SK-N-SH (cell line): Measurements from ENCODE around the gene TMEM225B. TPM values are rescaled to one million over a fixed set of nuclear protein-coding genes. Genes with fewer than 3 reads are reported as not detected.

ENCODE experiments used
- CTCF ChIA-PET: fragments of 300-600, 350-600 bp; formaldehyde crosslinking; extraction: SDS; loops from one replicate; lab custom pipeline; 2021; lab: Yijun Ruan, JAX
- POLR2A ChIA-PET: fragments of 350-600 bp; sonication (Branson Sonifier 250); formaldehyde crosslinking; extraction: SDS; loops from one replicate; lab custom pipeline; 2020; ENCODE audit warnings: antibody characterized with exemption, inconsistent platforms; lab: Yijun Ruan, JAX
- DNase-seq: peaks from one replicate; pipeline ENCODE4 v3.0.0; 2012
- H2AFZ ChIP-seq: fragments of 200-600 bp; sonication (generic); 2 replicates; pipeline ENCODE4 v1.8.1; 2016; ENCODE audit warnings: antibody characterized with exemption, mild to moderate bottlenecking, low read depth
- H3F3A ChIP-seq: fragments of 200-600 bp; sonication (generic); replicated peaks from 2 replicates; pipeline ENCODE3; 2016; ENCODE audit warnings: antibody characterized with exemption, mild to moderate bottlenecking; ENCODE audit not compliant: insufficient read depth
- H3K27ac ChIP-seq, 2 experiments: fragments of 200-500 bp in 1 of 2; fragments of 200-600 bp in 1 of 2; sonication (Bioruptor generic) in 1 of 2; sonication (generic), shearing (Covaris generic) in 1 of 2; 2 replicates each; pipeline versions ENCODE4 v1.5.1 to v1.6.1; 2014 to 2016; ENCODE audit warnings: low read depth in 2 of 2, inconsistent platforms in 1 of 2, low read length in 1 of 2, mild to moderate bottlenecking in 1 of 2, mixed read lengths in 1 of 2
- H3K27me3 ChIP-seq: fragments of 200-600 bp; sonication (generic), shearing (Covaris generic); 2 replicates; pipeline ENCODE4 v1.6.1; 2016; ENCODE audit warnings: mixed run types; ENCODE audit not compliant: insufficient read depth
- H3K36me3 ChIP-seq, 2 experiments: fragments of 200-500 bp in 1 of 2; fragments of 200-600 bp in 1 of 2; sonication (Bioruptor generic) in 1 of 2; sonication (generic) in 1 of 2; replicated peaks in 1 of 2; 2 replicates each; pipeline versions ENCODE3 to v1.5.1; 2014 to 2016; ENCODE audit warnings: low read length in 1 of 2, mild to moderate bottlenecking in 1 of 2; ENCODE audit not compliant: insufficient read depth in 2 of 2, control insufficient read depth in 1 of 2
- H3K4me1 ChIP-seq, 2 experiments: fragments of 200-500 bp in 1 of 2; fragments of 200-600 bp in 1 of 2; sonication (Bioruptor generic) in 1 of 2; sonication (generic), shearing (Covaris generic) in 1 of 2; 2 replicates each; pipeline versions ENCODE4 v1.5.1 to v1.6.1; 2014 to 2016; ENCODE audit warnings: low read depth in 1 of 2, low read length in 1 of 2, mixed run types in 1 of 2; ENCODE audit not compliant: insufficient read depth in 2 of 2, control insufficient read depth in 1 of 2
- H3K4me2 ChIP-seq: fragments of 200-600 bp; sonication (generic), shearing (Covaris generic); 2 replicates; pipeline ENCODE4 v1.6.1; 2017; ENCODE audit warnings: mixed run types
- H3K4me3 ChIP-seq, 2 experiments: fragments of 200-500 bp in 1 of 2; fragments of 200-600 bp in 1 of 2; sonication (Bioruptor generic) in 1 of 2; sonication (generic), shearing (Covaris generic) in 1 of 2; 2 replicates each; pipeline versions ENCODE4 v1.5.1 to v1.8.1; 2014 to 2016; ENCODE audit warnings: low read depth in 2 of 2, inconsistent platforms in 1 of 2, low read length in 1 of 2, mild to moderate bottlenecking in 1 of 2, mixed read lengths in 1 of 2, moderate library complexity in 1 of 2
- H3K79me2 ChIP-seq: fragments of 200-600 bp; sonication (generic); 2 replicates; pipeline ENCODE4 v1.8.1; 2017; ENCODE audit warnings: mild to moderate bottlenecking; ENCODE audit not compliant: insufficient read depth
- H3K9ac ChIP-seq: fragments of 200-600 bp; sonication (generic); 2 replicates; pipeline ENCODE4 v1.6.1; 2017; ENCODE audit warnings: mixed run types
- H3K9me2 ChIP-seq: fragments of 200-600 bp; sonication (generic); 2 replicates; pipeline ENCODE4 v1.6.1; 2017; ENCODE audit warnings: mixed run types
- H3K9me3 ChIP-seq: fragments of 200-600 bp; sonication (generic); 2 replicates; pipeline ENCODE4 v1.6.1; 2017; ENCODE audit warnings: mixed run types, mild to moderate bottlenecking, moderate library complexity
- H4K20me1 ChIP-seq: fragments of 200-600 bp; sonication (generic); 2 replicates; pipeline ENCODE4 v1.6.1; 2017; ENCODE audit warnings: mild to moderate bottlenecking, mixed run types; ENCODE audit not compliant: insufficient read depth
- FOSL2 ChIP-seq: IDR thresholded peaks from 2 replicates; pipeline ENCODE4 v1.4.0; 2012; ENCODE audit warnings: low read depth, mild to moderate bottlenecking, moderate library complexity, borderline replicate concordance
- FOXM1 ChIP-seq: IDR thresholded peaks from 2 replicates; pipeline ENCODE4 v1.4.0; 2012; ENCODE audit warnings: low read depth, mild to moderate bottlenecking
- JUND ChIP-seq: IDR thresholded peaks from 2 replicates; pipeline ENCODE4 v1.4.0; 2012
- NRF1 ChIP-seq: IDR thresholded peaks from 2 replicates; pipeline ENCODE4 v1.6.1; 2012; ENCODE audit warnings: low read depth, mild to moderate bottlenecking, low read length
- POLR2AphosphoS5 ChIP-seq: IDR thresholded peaks from 2 replicates; pipeline ENCODE4 v1.6.1; 2012; ENCODE audit warnings: low read depth, low read length
- RAD21 ChIP-seq: IDR thresholded peaks from 2 replicates; pipeline ENCODE4 v1.6.1; 2012; ENCODE audit warnings: mild to moderate bottlenecking, low read length
- SIN3A ChIP-seq: IDR thresholded peaks from 2 replicates; pipeline ENCODE4 v1.6.1; 2012; ENCODE audit warnings: low read depth, mild to moderate bottlenecking, low read length, moderate library complexity, borderline replicate concordance
- SMC3 ChIP-seq: IDR thresholded peaks from 2 replicates; pipeline ENCODE4 v1.6.1; 2012; ENCODE audit warnings: low read depth, low read length, improper control_type of control experiment
- TCF12 ChIP-seq: IDR thresholded peaks from 2 replicates; pipeline ENCODE4 v1.4.0; 2012
- WGBS: methylation state at CpG from one replicate; pipeline ENCODE4 v1.1.6; 2017; ENCODE audit warnings: low lambda C conversion rate; 5-methylcytosine and 5-hydroxymethylcytosine counted together
- polyA plus RNA-seq, 3 experiments: library from polyadenylated mRNA; depleted of rRNA; stranded (reverse); fragments of >200 nt; gene quantifications; 2 replicates each; pipeline ENCODE4 v1.2.3, GENCODE V29; 2012
- TF ChIP-seq, protein P1 (sequence below): IDR thresholded peaks from 2 replicates; pipeline ENCODE4 v1.6.1; 2012; ENCODE audit warnings: mild to moderate bottlenecking, low read depth, low read length, moderate library complexity
- TF ChIP-seq, protein P2 (sequence below): IDR thresholded peaks from 2 replicates; pipeline ENCODE4 v1.4.0; 2012; ENCODE audit warnings: low read depth, borderline replicate concordance
- TF ChIP-seq, protein P3 (sequence below): IDR thresholded peaks from 2 replicates; pipeline ENCODE4 v1.4.0; 2012; ENCODE audit warnings: low read depth

The TMEM225B gene
- polyA plus RNA-seq, 1 of the 3 experiments (the other 2 are of a cell fraction) = 1.5 TPM

DNA sequence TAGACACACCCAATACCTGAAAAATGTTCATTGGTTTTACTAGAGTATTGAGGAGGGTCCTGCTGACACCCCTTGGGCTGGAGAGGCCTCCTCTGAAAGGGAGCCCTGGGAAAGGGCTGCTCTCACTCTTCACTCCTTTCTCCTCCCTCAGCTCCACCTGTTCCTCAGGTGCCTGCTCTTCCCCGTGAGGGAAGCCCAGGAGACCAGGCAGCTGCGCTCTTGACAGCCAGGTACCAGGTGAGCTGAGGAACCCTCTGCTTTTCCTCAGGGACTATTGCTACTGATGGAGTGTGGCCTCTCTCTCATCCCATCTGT lies 36.4 kb upstream of the TMEM225B start:
- peaks cover 82% of the 10 kb centered on the region for H3K79me2 ChIP-seq
- TF ChIP-seq, protein P1, sequence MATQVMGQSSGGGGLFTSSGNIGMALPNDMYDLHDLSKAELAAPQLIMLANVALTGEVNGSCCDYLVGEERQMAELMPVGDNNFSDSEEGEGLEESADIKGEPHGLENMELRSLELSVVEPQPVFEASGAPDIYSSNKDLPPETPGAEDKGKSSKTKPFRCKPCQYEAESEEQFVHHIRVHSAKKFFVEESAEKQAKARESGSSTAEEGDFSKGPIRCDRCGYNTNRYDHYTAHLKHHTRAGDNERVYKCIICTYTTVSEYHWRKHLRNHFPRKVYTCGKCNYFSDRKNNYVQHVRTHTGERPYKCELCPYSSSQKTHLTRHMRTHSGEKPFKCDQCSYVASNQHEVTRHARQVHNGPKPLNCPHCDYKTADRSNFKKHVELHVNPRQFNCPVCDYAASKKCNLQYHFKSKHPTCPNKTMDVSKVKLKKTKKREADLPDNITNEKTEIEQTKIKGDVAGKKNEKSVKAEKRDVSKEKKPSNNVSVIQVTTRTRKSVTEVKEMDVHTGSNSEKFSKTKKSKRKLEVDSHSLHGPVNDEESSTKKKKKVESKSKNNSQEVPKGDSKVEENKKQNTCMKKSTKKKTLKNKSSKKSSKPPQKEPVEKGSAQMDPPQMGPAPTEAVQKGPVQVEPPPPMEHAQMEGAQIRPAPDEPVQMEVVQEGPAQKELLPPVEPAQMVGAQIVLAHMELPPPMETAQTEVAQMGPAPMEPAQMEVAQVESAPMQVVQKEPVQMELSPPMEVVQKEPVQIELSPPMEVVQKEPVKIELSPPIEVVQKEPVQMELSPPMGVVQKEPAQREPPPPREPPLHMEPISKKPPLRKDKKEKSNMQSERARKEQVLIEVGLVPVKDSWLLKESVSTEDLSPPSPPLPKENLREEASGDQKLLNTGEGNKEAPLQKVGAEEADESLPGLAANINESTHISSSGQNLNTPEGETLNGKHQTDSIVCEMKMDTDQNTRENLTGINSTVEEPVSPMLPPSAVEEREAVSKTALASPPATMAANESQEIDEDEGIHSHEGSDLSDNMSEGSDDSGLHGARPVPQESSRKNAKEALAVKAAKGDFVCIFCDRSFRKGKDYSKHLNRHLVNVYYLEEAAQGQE = no peak
- TF ChIP-seq, protein P2, sequence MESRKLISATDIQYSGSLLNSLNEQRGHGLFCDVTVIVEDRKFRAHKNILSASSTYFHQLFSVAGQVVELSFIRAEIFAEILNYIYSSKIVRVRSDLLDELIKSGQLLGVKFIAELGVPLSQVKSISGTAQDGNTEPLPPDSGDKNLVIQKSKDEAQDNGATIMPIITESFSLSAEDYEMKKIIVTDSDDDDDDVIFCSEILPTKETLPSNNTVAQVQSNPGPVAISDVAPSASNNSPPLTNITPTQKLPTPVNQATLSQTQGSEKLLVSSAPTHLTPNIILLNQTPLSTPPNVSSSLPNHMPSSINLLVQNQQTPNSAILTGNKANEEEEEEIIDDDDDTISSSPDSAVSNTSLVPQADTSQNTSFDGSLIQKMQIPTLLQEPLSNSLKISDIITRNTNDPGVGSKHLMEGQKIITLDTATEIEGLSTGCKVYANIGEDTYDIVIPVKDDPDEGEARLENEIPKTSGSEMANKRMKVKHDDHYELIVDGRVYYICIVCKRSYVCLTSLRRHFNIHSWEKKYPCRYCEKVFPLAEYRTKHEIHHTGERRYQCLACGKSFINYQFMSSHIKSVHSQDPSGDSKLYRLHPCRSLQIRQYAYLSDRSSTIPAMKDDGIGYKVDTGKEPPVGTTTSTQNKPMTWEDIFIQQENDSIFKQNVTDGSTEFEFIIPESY = no peak
- no peak for TF ChIP-seq SMC3
- no peak for TF ChIP-seq POLR2AphosphoS5
- no peak for TF ChIP-seq JUND
- TF ChIP-seq FOSL2 = no peak
- no peak for TF ChIP-seq NRF1
- TF ChIP-seq FOXM1 = no peak
- TF ChIP-seq RAD21 = no peak
- TF ChIP-seq SIN3A = no peak
- no peak for TF ChIP-seq TCF12
- TF ChIP-seq, protein P3, sequence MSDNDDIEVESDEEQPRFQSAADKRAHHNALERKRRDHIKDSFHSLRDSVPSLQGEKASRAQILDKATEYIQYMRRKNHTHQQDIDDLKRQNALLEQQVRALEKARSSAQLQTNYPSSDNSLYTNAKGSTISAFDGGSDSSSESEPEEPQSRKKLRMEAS = no peak
- TF ChIP-seq, all 33 proteins: peak for 0
- peaks cover 19 to 35% of the 10 kb centered on the region in 2 experiments for H3K4me1 ChIP-seq
- H3K9ac ChIP-seq = peak overlapping the region; percentile 64; the same call in 1 of the 2 replicates
- DNase-seq = no peak
- WGBS = 100% methylated on average over 2 of the region's 2 CpGs
- peak overlapping the region; percentile 14 to 99; a peak in 3 of 4 replicates for H3K27ac ChIP-seq
- CTCF ChIA-PET = interaction anchor here (0.9 to 1.0 kb wide), 2 partner anchors 14 to 16 kb away, joined by 3 read pairs; no protein-coding TSS in a partner anchor
- no peak overlapping the region for H3K4me3 ChIP-seq
- H3K27me3 ChIP-seq = no peaks in the 10 kb centered on the region
- peak overlapping the region; percentile 89 for H3K4me2 ChIP-seq
- no peak overlapping the region for H2AFZ ChIP-seq
- POLR2A ChIA-PET = no interaction called here
- peaks cover 69% of the 10 kb centered on the region for H3F3A ChIP-seq
- H3K9me2 ChIP-seq = no peaks in the 10 kb centered on the region
- H3K9me3 ChIP-seq = no peaks in the 10 kb centered on the region
- H3K36me3 ChIP-seq = peaks cover 58 to 64% of the 10 kb centered on the region in 2 experiments
- 0 out of 2 replicates have a peak, but pooled peaks cover 5% of the 10 kb centered on the region for H4K20me1 ChIP-seq
